RWPE1 (cell line): Measurements from ENCODE around the gene NR1H2.
A peak's percentile ranks its signal among the peaks of the same experiment; 100 is the strongest.
"Not testable (repeated sequence)": the region's sequence is repeated elsewhere in the genome, so short reads cannot be mapped to it uniquely, and the experiment has no call there.

ENCODE experiments used
- CTCF ChIA-PET: fragments of 350-600 bp; sonication (Branson Sonifier 250); formaldehyde crosslinking; extraction: SDS; loops from one replicate; lab custom pipeline; 2021; lab: Yijun Ruan, JAX
- POLR2A ChIA-PET: fragments of 400-600 bp; formaldehyde crosslinking; extraction: SDS; loops from one replicate; lab custom pipeline; 2020; ENCODE audit warnings: antibody characterized with exemption; ENCODE audit not compliant: low non-redundant PET; lab: Yijun Ruan, JAX
- DNase-seq: peaks from one replicate; pipeline ENCODE4 v3.0.0; 2012; ENCODE audit warnings: low spot score
- H3K27ac ChIP-seq: fragments of 450-650 bp; 2 replicates; pipeline ENCODE4 v1.5.1; 2017
- CTCF ChIP-seq: fragments of 450-650 bp; conservative IDR thresholded peaks from 2 replicates; pipeline ENCODE4 v1.5.1; 2017; ENCODE audit warnings: low read depth, mild to moderate bottlenecking

The NR1H2 gene

GRCh38 chr19:50333235-50333736, 43.0 kb upstream of the NR1H2 start:
- peak overlapping the region; percentile 43 for H3K27ac ChIP-seq
- ChIA-PET CTCF (interaction anchor here (0.7 to 1.0 kb wide), 2 partner anchors 20 to 186 kb away, joined by 3 to 4 read pairs; no protein-coding TSS in a partner anchor), POLR2A (no interaction called here)
- TF ChIP-seq CTCF = no peak
- peak; percentile 86 for DNase-seq

- H3K27ac ChIP-seq = peak overlapping the region; percentile 43
- CTCF ChIA-PET = interaction anchor here (0.5 kb wide), 1 partner anchor 70 kb away, joined by 3 read pairs; no protein-coding TSS in a partner anchor
- peak; percentile 99 for DNase-seq
- TF ChIP-seq CTCF = no peak
- POLR2A ChIA-PET = no interaction called here
These were observed 42.3 kb upstream of the NR1H2 start for GRCh38 chr19:50333737-50334617.

GRCh38 chr19:50334741-50335421, 41.4 kb upstream of the NR1H2 start:
- TF ChIP-seq CTCF = no peak
- POLR2A ChIA-PET = no interaction called here
- CTCF ChIA-PET = interaction anchor here (0.5 kb wide), 1 partner anchor 71 kb away, joined by 3 read pairs; no protein-coding TSS in a partner anchor
- DNase-seq = no peak
- no peak overlapping the region for H3K27ac ChIP-seq

GRCh38 chr19:50337031-50337430, 39.2 kb upstream of the NR1H2 start:
- POLR2A ChIA-PET, DNase-seq, CTCF ChIA-PET: not testable (repeated sequence)

GRCh38 chr19:50340331-50340730, 35.9 kb upstream of the NR1H2 start:
- DNase-seq = no peak
- no peak overlapping the region for H3K27ac ChIP-seq
- ChIA-PET CTCF (interaction anchor here (1.1 kb wide), 1 partner anchor 9 kb away, joined by 3 read pairs; no protein-coding TSS in a partner anchor), POLR2A (no interaction called here)
- no peak for TF ChIP-seq CTCF

More at GRCh38 chr19:50337031-50337430, 39.2 kb upstream of the NR1H2 start:
- H3K27ac ChIP-seq = not testable (repeated sequence)

- CTCF ChIA-PET = no interaction called here
- no peak for DNase-seq
- no peak for TF ChIP-seq CTCF
- no peak overlapping the region for H3K27ac ChIP-seq
- POLR2A ChIA-PET = no interaction called here
These were observed 35.1 kb upstream of the NR1H2 start for GRCh38 chr19:50341091-50341564.
